ENCODE data around the gene QRICH1.

DNA sequence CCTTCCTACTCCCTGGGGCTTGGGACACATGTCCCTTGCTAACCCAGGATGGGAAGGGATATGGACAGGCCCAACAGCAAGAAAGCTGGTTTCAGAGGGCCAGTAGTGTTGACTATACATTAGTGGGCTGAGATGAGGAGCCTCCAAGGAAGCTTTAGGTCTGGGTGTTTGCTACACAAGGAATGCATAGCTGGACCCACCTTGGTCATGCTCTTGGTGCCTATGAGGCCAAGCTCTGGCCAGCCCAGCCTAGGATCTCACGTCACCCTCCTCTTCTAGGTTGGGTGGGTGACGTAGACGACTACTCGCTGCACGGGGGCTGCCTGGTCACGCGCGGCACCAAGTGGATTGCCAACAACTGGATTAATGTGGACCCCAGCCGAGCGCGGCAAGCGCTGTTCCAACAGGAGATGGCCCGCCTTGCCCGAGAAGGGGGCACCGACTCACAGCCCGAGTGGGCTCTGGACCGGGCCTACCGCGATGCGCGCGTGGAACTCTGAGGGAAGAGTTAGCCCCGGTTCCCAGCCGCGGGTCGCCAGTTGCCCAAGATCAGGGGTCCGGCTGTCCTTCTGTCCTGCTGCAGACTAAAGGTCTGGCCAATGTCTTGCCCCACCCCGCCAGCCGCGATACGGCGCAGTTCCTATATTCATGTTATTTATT is 87.3 kb downstream of the QRICH1 start:
- TF ChIP-seq CTCF (conservative IDR thresholded peaks at IDR 0.05; ENCODE audit: low read depth, low read length) (no peak), EZH2 (IDR thresholded peaks at IDR 0.05; ENCODE audit: borderline replicate concordance, low read depth, low read length, poor library complexity, severe bottlenecking) (no peak)
